ENCODE measurements around the gene SLC39A11.
A peak's percentile ranks its signal among the peaks of the same experiment; 100 is the strongest.
"Not testable (repeated sequence)": the region's sequence is repeated elsewhere in the genome, so short reads cannot be mapped to it uniquely, and the experiment has no call there.

Gene SLC39A11

DNA sequence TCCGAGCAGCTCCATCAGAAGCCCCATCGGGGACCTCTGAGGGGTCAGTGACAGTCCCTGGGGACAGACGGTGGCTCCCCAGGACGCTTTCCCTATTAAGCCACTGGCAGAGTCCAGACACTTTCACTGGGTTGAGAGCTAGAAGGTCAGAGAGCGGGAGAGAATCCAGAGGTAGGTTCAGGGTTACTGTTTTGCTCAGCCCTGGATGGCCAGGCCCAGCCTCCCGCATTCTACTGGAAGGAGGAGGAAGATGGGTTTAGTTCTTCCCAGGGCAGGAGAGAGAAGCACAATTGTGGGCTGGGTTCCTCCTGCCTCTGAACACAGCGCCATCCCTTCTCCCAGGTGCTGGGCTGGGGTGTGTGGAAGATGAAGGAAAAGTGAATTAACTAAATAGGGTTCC, 452.8 kb downstream of the SLC39A11 start:
- no peak for DNase-seq

DNA sequence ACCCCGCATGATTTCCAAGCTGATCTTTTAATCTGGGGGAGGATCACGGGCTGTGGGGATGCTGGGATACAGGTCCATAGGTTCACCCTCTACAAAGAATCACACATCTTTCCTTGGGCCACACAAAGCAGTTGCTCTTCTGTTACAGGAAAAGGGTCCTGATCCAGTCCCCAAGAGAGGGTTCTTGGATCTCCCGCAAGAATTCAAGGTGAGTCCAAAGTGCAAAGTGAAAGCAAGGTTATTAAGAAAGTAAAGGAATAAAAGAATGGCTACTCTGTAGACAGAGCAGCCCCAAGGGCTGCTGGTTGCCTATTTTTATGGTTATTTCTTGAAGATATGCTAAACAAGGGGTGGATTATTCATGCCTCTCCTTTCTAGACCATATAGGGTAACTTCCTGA, 453.6 kb downstream of the SLC39A11 start:
- not testable (repeated sequence) for DNase-seq

DNA sequence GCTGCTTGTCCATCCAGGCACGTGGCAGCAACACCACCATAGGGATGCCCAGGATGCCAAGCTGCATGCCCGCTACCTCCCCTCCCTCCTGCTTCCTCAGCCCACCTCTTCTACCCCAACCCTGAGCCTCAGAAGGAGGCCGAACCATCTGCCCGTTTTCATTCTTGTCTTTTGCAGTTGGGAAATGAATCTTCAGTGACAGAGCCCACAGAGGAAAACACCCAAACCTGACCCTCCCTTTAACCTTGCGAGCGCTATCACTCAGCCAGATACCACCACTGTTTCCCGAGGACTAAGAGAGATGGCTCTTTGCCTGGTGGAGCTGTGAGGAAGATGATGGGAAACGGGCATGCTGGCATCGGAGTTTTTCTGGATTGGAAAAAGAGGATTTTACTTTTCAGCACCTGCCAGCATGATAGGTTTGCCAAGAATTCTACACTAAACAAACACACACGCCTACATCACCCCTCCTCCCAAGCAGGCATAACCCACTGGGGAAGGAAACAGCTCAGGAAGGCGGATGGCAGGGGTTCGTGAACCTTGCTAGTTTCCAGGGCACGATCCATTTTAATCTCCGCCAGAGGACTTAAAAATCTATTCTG, 457.4 kb downstream of the SLC39A11 start:
- DNase-seq = no peak

DNA sequence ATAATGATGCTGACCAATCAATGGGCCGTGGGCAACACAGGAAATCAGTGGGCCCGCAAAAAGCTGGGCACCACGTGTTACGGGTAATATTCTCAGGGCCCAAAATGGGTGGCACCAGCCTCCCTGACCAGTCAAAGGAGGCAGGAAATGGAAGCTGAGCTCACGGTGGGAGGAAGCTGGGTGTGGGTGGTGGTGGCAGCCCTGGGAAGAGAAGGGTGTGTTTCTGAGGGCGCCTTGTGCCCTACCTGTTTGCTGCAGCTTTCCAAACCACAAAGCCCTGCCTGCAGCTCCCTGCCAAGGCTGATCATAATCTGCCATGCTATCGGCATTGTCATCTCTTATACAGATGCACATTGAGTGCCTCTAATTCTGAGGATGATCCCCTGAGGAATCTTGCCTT, 457.9 kb downstream of the SLC39A11 start:
- no peak for DNase-seq

DNA sequence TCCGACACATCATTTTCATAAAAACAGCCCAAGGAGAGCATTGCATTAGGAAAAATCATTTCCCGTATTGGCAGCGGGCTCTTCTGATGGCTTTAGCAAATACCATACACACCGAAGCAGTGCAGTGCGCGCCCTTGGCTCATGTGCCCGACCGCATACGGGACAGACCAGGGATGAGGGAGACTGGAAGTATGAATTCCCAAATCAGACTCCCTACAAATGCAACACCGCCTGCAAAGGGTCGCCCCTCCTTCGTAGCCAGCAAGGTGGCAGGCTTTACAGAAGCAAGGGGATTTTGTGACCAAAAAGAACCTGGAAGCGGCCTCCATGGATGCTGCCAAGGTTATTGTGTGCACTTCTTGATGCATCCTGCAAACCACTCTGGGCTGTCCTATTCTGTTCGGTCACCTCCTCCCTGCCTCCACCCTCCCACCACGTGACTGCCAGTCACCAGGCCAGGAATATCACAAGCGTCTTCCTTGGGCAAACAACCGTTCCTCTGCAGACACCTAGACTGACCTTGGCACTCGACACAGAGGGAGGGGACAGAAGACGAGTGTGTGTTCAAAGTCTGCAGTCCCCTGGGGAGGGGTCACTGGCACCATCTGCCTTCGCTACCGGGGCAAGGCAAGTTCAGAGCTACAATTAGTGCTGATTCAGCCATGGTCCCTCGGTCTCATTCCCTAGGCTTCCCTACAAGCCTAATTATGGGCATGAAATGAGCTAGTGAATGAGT, 460.4 kb downstream of the SLC39A11 start:
- no peak for DNase-seq

DNA sequence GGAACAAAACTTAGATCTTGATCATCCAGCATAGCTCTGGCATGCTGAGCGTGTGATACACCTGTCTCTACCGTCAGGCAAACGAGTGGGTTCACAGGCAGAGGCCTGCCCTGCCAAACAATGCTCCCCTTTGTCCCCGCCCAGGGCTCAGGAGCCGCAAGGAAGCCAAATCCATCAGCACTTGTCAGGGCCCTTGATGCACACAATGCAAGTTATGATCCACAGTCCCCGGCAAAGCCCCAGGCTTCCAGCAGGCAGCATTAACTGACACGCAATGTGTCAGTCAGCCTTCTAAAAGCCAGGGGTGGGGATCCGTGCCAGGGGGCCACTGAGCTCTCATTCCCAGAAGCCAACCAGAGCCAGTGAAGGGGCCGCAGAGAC, 460.9 kb downstream of the SLC39A11 start:
- no peak for DNase-seq

DNA sequence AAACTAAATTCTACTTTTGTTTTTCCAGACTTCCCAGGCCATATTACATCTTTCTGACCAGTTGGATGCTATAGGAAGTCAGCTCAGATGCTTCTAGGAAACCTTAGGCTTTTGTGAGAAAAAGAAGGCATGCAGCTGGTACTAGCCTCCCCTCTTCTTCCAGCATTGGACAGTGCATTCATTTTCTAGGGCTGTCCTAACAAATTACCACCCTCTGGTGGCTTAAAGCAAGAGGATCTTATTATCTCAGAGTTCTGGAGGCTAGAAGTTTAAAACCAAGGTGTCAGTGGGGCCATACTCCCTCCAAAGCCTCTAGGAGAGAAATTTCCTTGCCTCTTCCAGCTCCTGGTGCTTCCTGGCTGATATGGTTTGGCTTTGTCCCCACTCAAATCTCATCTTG, 467.8 kb downstream of the SLC39A11 start:
- no peak for DNase-seq

DNA sequence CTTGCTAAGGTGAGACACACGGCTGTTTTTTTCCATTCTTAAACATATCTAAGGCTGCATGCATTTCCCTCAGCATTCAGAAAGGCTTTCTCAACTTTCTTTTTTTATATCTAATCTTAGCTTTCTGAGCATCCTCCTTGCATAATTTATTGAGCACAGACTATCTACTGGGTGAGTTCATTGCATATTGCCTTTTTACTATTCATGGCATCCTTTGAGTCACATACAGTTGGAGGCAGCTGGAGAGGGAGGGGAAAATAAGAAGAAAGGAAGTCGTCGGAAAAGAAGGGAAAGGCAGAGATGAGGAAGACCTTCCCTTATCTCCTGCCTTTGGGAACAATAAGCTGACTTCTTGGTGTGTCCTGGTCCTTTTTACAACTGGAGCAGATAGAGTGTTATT, 468.3 kb downstream of the SLC39A11 start:
- peak; percentile 16 for DNase-seq

DNA sequence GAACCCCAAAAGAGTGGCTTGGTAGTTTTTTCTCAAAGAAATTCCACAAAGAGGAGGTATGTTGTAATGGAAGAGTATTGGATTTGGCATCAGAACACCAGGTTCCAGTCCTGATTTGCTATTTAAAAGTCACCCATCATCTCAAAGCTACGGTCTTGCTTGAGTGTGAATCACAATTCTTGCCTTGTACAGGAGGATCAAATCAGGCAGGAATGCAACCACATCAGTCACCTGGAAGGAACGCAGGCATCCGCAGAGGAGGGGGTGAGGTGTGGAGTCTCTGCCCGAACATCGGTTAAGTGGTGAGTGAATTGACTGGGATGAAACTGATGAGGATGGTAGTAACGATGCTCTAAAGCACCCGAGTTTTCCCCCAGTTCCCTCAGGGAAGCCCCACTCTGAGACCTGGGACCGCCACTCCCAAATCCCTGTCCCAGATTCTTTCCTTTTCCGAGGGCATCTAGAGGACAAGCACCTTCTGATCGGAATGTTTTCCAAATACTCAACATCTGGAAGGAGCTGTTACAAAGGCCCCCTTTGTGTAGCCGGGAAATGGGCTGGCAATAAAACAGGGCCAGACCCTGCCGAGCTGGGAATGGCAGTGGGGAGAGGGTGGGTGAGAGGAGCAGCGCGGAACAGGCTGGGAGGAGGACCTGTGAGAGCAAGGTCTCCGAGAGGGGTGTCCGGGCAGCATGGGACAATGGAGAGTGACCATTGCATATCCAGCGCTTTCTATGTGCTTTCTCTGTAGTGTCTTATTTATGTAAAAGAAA, 469.6 kb downstream of the SLC39A11 start:
- DNase-seq = no peak

DNA sequence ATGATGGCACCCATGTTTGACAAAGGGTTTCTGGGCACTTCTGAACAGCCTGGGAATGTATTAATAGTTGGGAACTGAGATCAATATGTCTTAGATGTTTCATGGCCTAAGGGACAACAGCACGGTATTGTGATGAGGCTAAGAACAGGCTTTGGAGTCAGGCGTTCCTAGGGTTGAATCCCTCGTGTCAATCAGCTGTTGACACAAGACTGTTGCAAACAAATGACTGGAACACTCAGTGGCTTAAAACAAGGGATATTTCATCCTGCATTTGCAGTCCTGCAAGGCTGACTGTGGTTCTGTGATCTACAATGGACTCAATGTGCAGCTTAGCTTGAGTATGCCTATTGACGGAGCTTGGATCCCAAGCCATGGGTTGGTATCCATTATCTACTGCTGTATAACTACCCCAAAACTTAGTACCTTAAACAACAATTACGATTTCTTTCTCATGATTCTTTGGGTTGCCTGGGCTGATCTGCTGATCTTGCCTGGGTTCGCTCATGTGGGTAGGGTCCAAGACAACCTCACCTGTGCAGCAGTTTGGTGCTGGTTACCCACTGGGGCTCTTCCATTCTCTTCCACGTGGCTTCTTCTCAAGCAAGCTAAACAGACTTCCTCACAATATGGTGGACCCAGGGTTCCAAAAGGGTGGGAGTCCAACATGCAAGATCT, 472.4 kb downstream of the SLC39A11 start:
- DNase-seq = no peak

DNA sequence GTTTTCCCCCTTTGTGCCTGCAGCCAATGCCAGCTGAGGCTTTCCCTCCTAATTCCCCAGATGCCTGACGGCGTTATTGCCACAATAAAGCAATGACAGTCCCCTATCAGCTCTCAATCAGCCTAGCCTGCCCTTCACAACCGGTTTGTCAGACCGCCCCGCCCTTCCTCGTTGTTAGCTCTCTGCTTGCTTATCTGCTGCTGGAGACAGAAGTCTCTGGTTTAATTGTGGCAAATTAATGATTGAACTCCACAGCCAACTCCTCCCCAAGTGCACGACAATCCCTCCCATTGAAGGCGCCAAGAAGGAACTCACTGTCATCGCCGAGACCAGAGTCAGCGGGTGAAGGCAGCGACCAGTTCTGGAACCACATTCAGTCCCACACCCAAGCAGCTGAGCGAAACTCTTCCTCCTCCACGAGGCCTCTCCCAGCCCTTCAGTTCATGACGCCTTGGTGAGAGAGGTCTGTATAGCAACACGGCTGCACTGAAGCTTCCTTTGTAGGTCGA, 474.4 kb downstream of the SLC39A11 start:
- peak; percentile 9 for DNase-seq

DNA sequence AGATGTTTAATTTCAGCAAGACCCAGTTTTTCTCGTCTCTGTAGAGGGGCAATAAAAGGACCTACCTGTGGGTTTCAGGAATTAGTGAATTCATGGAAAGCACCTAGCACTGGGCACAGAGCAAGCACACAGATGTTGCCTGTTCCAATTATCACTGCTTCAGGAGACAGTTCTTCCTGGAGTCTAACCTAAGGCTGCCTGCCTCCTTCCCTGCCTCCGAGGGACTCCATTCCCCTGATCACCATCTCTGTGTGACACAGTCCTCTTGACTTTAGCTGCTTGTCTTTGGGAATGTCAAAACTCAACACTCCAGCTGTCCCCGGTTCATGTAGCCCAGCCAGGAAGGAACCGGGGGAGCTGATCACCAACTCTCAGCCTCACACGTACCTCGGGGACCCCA, 474.9 kb downstream of the SLC39A11 start:
- DNase-seq = no peak

DNA sequence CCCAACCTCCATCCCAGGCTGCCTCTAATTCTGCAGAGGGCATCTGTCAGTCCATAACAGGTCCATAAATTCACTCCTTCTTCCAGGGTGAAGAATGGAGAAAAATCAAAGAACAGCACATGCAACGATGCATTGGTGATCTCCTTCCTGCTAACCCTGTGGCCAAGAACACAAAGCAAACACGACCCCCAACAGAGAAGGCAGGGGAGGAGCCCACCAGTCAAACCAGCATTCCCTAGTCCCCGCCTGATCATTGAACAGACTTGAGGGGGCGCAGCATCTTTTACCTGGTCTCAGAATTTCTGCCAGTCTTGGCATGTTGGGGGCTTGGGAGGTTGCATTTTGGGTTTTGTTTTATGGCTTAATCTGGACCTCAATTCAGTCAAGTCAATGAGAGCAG, 476.0 kb downstream of the SLC39A11 start:
- no peak for DNase-seq

DNA sequence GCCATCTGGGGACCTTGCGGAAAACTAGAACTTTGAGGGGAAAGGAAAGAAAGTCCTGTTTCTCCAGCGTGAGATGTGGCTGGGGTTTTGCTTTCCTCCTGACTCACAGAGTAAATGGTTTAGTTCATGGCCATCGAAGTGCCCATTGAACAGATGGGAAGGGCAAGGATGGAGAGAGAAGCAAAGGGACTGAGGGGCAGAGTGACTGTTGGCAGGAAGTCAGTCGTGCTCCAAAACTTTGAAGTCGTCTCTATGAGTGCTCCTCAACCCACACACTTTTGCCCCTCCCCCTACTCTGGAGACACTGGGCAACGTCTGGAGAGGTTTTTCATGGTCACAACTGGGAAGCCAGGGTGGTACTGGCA, 476.9 kb downstream of the SLC39A11 start:
- no peak for DNase-seq

DNA sequence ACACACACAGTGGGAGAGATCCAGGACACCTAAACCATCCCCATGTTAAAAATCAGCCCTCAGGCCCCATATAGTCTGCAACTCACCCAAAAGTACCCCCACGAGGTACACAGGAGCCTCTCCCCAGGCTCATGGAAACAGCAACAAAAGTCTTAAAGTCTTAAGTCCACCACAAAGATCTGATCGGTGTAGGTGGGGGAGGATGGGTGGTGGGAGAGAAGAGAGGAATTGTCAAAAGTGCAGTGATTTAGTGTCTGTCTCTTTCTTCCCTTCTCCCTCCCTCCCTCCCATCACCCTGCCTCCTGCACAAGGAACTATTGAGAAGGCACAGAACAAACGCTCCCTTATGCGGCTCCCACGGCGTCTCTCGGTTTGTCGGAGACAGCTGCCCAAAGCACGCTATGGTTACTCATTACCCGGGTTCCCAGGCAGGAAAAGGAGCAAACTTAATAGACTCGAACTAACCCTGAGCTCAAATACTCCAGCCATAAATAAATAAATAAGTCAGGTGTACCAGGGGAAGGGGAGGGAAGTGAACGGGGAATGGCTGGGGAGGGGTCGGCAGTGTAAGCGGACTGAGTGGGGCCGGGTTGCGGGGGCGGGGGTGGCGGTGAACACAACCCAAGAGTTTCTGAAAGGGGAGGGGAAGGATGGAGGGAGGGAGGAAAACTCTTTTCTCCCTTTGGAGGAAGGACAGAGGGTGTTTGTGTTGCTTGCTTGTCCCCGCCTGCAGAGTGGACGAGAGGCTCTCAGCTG, 477.4 kb downstream of the SLC39A11 start:
- DNase-seq = no peak

DNA sequence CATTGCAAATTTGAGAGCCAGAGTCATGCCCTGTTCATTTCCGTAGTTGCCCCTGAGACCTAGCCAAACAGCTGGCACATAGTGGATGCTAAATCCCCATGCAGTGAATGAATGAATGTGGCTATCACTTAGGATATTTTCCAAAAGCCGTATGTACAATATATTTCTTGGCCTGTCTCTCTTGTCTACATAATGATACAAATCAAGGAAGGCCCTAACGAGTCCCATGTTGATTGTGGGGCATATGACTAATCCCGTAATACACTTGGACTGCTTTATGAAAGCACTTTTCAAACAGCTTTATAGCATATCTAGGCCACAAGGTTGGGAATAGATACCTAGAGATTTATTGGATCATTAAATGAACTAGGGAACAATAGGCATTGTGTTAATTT, 478.0 kb downstream of the SLC39A11 start:
- no peak for DNase-seq

DNA sequence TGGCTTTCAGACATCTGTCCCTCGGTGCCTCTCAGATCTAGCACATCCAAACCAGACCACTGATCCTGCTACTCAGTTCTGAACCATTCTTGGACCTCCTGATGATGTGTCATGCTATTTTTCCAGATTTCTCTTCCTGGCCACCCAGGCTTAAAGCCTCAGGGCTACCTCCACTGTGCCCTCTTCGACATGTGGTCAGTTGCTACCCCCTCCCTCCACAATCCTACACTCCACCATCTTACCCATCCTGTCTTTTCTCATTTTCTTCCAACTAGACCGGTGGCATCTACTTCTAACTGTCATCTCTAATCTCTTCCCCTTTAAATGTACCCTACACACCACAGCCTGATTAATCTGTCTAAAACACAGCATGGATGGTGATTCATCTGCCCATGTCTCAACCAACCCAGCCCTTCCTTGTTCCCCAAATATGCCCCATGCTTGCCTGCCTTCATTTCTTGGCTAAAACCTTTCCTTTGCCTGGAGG, 478.6 kb downstream of the SLC39A11 start:
- peak; percentile 70 for DNase-seq

DNA sequence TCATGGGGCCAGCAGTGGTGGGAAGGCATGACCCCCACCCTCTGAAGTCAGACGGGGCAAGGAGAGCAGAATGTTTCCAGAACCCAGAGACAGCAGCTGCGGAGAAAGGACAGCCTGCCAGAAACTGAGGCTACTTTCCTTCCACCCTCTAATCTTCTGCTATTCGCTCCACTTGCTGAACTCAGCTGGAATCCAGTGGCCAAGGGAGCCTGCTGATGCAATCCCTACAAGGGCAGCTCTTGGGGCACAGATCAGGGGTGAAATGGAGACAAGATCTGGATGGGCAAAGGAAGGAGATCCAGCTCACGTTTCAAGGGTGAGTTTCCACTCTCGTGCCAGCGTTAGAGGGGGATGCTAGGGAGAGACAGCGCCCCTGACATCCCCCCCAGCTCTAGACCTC, 479.1 kb downstream of the SLC39A11 start:
- peak; percentile 52 for DNase-seq

DNA sequence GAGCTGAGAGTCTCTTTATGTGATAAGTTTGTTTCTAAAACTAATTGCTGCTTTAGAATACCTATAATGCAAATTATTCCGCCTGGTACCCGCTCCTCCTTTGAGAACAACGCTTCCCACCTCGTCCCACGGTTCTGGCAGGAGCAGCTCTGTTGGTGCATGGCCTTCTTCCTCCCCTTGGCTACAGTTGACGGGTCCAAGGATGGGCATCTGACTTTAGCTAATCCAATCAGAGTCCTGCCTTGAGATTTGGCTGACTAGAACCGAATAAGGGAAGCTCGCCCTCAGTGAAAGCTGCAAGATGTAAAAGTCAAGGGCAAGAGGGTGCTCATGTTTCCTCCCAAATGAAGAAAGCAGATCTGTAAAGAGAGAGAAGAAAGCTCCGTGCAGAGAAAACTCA, 481.3 kb downstream of the SLC39A11 start:
- DNase-seq = no peak

DNA sequence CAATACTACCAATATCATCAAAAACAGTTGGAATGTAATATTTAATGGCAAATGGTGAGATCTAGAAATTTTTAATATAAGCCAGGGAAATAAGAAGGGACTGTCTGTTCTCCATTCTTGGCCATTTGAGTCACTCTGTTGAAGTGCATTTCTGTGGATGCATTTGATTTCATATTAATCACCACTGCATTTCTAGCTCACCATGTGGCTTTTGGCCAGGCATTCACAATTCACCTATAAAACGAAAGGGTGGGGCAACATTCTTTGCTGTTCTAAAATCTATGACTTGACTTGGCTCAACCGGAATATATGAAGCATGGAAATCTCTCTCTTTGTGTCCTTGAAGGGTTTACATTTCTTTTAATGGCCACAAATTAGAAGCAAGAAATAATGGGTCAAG, 483.0 kb downstream of the SLC39A11 start:
- peak; percentile 59 for DNase-seq

DNA sequence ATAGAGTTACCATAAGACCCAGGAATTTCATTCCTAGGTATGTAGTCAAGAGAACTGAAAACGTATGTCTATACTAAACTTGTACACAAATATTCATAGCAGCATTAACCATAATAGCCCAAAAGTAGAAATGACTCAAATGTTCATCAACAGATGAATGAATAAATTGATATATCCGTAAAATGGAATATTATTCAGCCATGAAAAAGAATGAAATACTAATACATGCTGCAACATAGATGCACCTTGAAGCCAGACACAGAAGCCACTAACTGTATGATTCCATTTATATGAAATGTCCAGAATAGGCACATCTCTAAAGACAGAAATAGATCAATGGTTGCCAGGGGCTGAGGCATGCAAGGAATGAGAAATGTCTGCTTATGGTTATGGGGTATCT, 484.1 kb downstream of the SLC39A11 start:
- DNase-seq = no peak

DNA sequence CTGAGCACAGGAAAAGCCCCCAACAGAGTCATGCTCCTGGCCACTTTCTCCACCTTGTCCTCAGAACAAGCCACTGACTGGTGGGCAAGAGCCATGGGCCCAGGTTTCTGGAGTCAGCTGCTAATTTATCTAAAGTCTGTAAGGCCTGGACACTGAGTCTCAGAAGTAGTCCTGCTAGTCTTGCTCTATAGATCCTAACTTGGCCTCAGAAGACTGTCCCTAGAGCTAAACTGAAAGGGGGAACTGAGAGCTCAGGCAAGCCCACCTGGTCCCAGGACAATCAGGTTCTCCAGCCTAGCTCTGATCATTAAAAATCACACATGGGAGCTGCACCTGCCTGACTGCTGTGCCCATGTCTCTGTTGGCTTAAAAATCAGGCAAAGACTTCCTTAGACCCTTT, 485.8 kb downstream of the SLC39A11 start:
- no peak for DNase-seq

DNA sequence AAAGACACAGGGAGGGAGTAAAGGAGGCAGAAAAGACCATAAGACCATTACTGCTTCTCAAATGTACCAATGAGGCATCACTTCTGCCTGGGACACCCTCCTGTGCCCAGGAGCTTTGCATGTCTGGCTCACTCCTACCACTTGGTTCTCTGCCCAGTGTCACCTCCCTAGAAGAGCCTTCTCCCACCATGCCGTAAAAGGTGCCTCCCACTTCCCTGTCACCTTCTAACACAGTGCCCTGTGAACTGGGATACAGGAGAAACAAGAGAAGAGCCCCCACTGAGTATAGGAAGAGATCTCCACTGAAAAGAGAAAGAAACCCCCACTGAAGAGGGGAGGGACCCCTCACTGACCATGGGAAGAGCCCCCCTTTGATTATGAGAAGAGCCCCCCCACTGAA, 486.9 kb downstream of the SLC39A11 start:
- no peak for DNase-seq
